DOHH2 (cell line): Measurements from ENCODE around the gene SLC26A8.

Experiments used
- H3F3A ChIP-seq: fragments of 200-600 bp; sonication (generic), shearing (Covaris generic); 2 replicates; pipeline ENCODE4 v1.6.0; 2016; ENCODE audit warnings: antibody characterized with exemption, mild to moderate bottlenecking; ENCODE audit not compliant: control insufficient read depth, insufficient read depth
- H3K27ac ChIP-seq: fragments of 200-600 bp; sonication (generic); 2 replicates; pipeline ENCODE4 v1.5.1; 2014; ENCODE audit warnings: low read depth, mild to moderate bottlenecking, low read length, moderate library complexity
- H3K27me3 ChIP-seq: fragments of 200-600 bp; sonication (generic); 2 replicates; pipeline ENCODE4 v1.6.1; 2014; ENCODE audit warnings: mild to moderate bottlenecking, low read length, mixed read lengths; ENCODE audit not compliant: control insufficient read depth
- H3K36me3 ChIP-seq: fragments of 200-600 bp; sonication (generic); 2 replicates; pipeline ENCODE4 v1.6.1; 2014; ENCODE audit warnings: mild to moderate bottlenecking, low read length, moderate library complexity, mixed read lengths; ENCODE audit not compliant: control insufficient read depth
- H3K4me1 ChIP-seq: fragments of 200-600 bp; sonication (generic); 2 replicates; pipeline ENCODE4 v1.6.1; 2014; ENCODE audit warnings: mild to moderate bottlenecking, low read length, mixed read lengths; ENCODE audit not compliant: control insufficient read depth
- H3K4me2 ChIP-seq: fragments of 200-600 bp; sonication (generic); 2 replicates; pipeline ENCODE4 v1.6.0; 2014; ENCODE audit warnings: mild to moderate bottlenecking, low read length, moderate library complexity
- H3K4me3 ChIP-seq: fragments of 200-600 bp; sonication (generic); 2 replicates; pipeline ENCODE4 v1.5.1; 2014; ENCODE audit warnings: mild to moderate bottlenecking, low read length, mixed read lengths
- H3K79me2 ChIP-seq: fragments of 200-600 bp; sonication (generic); 2 replicates; pipeline ENCODE4 v1.6.1; 2014; ENCODE audit warnings: mild to moderate bottlenecking, low read length, mixed read lengths; ENCODE audit not compliant: control insufficient read depth
- H3K9me2 ChIP-seq: fragments of 200-600 bp; sonication (generic); replicated peaks from 2 replicates; pipeline ENCODE4 v1.6.1; 2014; ENCODE audit warnings: mild to moderate bottlenecking, low read length, mixed read lengths; ENCODE audit not compliant: control insufficient read depth
- H3K9me3 ChIP-seq: fragments of 200-600 bp; sonication (generic); 2 replicates; pipeline ENCODE4 v1.6.1; 2014; ENCODE audit warnings: antibody characterized with exemption, low read length, mixed read lengths; ENCODE audit not compliant: control insufficient read depth, insufficient read depth
- H4K20me1 ChIP-seq: fragments of 200-600 bp; sonication (generic); 2 replicates; pipeline ENCODE4 v1.6.0; 2014; ENCODE audit warnings: low read depth, mild to moderate bottlenecking, antibody characterized with exemption, low read length, moderate library complexity; ENCODE audit not compliant: control insufficient read depth, insufficient read depth
- EZH2phosphoT487 ChIP-seq: fragments of 200-600 bp; sonication (generic); IDR thresholded peaks from 2 replicates; pipeline ENCODE4 v1.6.1; 2017; ENCODE audit warnings: borderline replicate concordance, mild to moderate bottlenecking, antibody characterized with exemption, low read length, moderate library complexity, mixed read lengths
- TF ChIP-seq, protein P1 (sequence below): fragments of 200-600 bp; sonication (generic); IDR thresholded peaks from one replicate; pipeline ENCODE4 v1.5.1; 2014; ENCODE audit warnings: antibody characterized with exemption, mild to moderate bottlenecking, low read depth, low read length; ENCODE audit not compliant: poor library complexity, severe bottlenecking

The SLC26A8 gene

GRCh38 chr6:36066817-36067216 lies 42.4 kb upstream of the SLC26A8 start:
- TF ChIP-seq EZH2phosphoT487 = no peak
- TF ChIP-seq, protein P1, sequence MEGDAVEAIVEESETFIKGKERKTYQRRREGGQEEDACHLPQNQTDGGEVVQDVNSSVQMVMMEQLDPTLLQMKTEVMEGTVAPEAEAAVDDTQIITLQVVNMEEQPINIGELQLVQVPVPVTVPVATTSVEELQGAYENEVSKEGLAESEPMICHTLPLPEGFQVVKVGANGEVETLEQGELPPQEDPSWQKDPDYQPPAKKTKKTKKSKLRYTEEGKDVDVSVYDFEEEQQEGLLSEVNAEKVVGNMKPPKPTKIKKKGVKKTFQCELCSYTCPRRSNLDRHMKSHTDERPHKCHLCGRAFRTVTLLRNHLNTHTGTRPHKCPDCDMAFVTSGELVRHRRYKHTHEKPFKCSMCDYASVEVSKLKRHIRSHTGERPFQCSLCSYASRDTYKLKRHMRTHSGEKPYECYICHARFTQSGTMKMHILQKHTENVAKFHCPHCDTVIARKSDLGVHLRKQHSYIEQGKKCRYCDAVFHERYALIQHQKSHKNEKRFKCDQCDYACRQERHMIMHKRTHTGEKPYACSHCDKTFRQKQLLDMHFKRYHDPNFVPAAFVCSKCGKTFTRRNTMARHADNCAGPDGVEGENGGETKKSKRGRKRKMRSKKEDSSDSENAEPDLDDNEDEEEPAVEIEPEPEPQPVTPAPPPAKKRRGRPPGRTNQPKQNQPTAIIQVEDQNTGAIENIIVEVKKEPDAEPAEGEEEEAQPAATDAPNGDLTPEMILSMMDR = no peak
- peaks cover 47% of the 10 kb centered on the region for H3K79me2 ChIP-seq
- peaks cover 6% of the 10 kb centered on the region for H4K20me1 ChIP-seq

GRCh38 chr6:36065916-36066315 lies 41.5 kb upstream of the SLC26A8 start:
- H3K79me2 ChIP-seq = peaks cover 47% of the 10 kb centered on the region
- no peaks in the 10 kb centered on the region for H3K27me3 ChIP-seq
- no peak overlapping the region for H3K4me3 ChIP-seq
- TF ChIP-seq, protein P1 = no peak
- TF ChIP-seq EZH2phosphoT487 = no peak
- no peak overlapping the region for H3K27ac ChIP-seq
- no peaks in the 10 kb centered on the region for H3K4me1 ChIP-seq
- peaks cover 2% of the 10 kb centered on the region; the same call in 1 of the 2 replicates for H3F3A ChIP-seq
- H3K9me2 ChIP-seq = no peaks in the 10 kb centered on the region
- no peak overlapping the region for H3K4me2 ChIP-seq
- H4K20me1 ChIP-seq = peaks cover 6% of the 10 kb centered on the region
- no peaks in the 10 kb centered on the region for H3K9me3 ChIP-seq
- H3K36me3 ChIP-seq = peaks cover 9% of the 10 kb centered on the region; the same call in 1 of the 2 replicates

More at GRCh38 chr6:36066817-36067216, 42.4 kb upstream of the SLC26A8 start:
- Histone ChIP-seq H3K9me2 (no peaks in the 10 kb centered on the region), H3K4me2 (no peak overlapping the region), H3K4me3 (no peak overlapping the region), H3K9me3 (no peaks in the 10 kb centered on the region), H3K36me3 (peaks cover 8% of the 10 kb centered on the region; the same call in 1 of the 2 replicates), H3K4me1 (no peaks in the 10 kb centered on the region), H3K27ac (no peak overlapping the region), H3K27me3 (no peaks in the 10 kb centered on the region), H3F3A (peaks cover 2% of the 10 kb centered on the region; the same call in 1 of the 2 replicates)

GRCh38 chr6:36064770-36065396 lies 40.4 kb upstream of the SLC26A8 start:
- H3K27me3 ChIP-seq = no peaks in the 10 kb centered on the region
- H4K20me1 ChIP-seq = peaks cover 6% of the 10 kb centered on the region
- no peaks in the 10 kb centered on the region for H3K9me2 ChIP-seq
- H3K36me3 ChIP-seq = peaks cover 17% of the 10 kb centered on the region
- peaks cover 42% of the 10 kb centered on the region for H3K79me2 ChIP-seq
- H3F3A ChIP-seq = peaks cover 2% of the 10 kb centered on the region; the same call in 1 of the 2 replicates
- H3K9me3 ChIP-seq = no peaks in the 10 kb centered on the region
- TF ChIP-seq, protein P1 = no peak
- TF ChIP-seq EZH2phosphoT487 = no peak
- no peak overlapping the region for H3K4me2 ChIP-seq
- no peak overlapping the region for H3K4me3 ChIP-seq
- no peak overlapping the region for H3K27ac ChIP-seq
- no peaks in the 10 kb centered on the region for H3K4me1 ChIP-seq
